Karpas-422 (cell line): Measurements from ENCODE around the gene DENND2A. TPM values are rescaled to one million over a fixed set of nuclear protein-coding genes. Genes with fewer than 3 reads are reported as not detected.
A peak's percentile ranks its signal among the peaks of the same experiment; 100 is the strongest.
"Not testable (repeated sequence)": the region's sequence is repeated elsewhere in the genome, so short reads cannot be mapped to it uniquely, and the experiment has no call there.

ENCODE experiments used
- DNase-seq: peaks from one replicate; pipeline ENCODE4 v3.0.0-alpha.2; 2015
- H2AFZ ChIP-seq: fragments of 200-600 bp; sonication (generic); 2 replicates; pipeline ENCODE4 v1.6.1; 2014; ENCODE audit warnings: antibody characterized with exemption, low read length, mixed read lengths
- H3K27ac ChIP-seq: fragments of 200-600 bp; sonication (generic); 2 replicates; pipeline ENCODE4 v1.5.1; 2014; ENCODE audit warnings: mild to moderate bottlenecking, low read length, moderate library complexity
- H3K27me3 ChIP-seq: fragments of 200-600 bp; sonication (generic); 2 replicates; pipeline ENCODE4 v1.6.1; 2014; ENCODE audit warnings: low read length, mixed read lengths
- H3K36me3 ChIP-seq: fragments of 200-600 bp; sonication (generic); 2 replicates; pipeline ENCODE4 v1.6.1; 2014; ENCODE audit warnings: low read length, mixed read lengths; ENCODE audit not compliant: insufficient read depth
- H3K4me1 ChIP-seq: fragments of 200-600 bp; sonication (generic); 2 replicates; pipeline ENCODE4 v1.6.1; 2014; ENCODE audit warnings: mild to moderate bottlenecking, low read length, mixed read lengths
- H3K4me2 ChIP-seq: fragments of 200-600 bp; sonication (generic); 2 replicates; pipeline ENCODE4 v1.6.1; 2014; ENCODE audit warnings: low read length, low read depth, mild to moderate bottlenecking; ENCODE audit not compliant: poor library complexity, severe bottlenecking
- H3K4me3 ChIP-seq: fragments of 200-600 bp; sonication (generic); 2 replicates; pipeline ENCODE4 v1.5.1; 2014; ENCODE audit warnings: mild to moderate bottlenecking, antibody characterized with exemption, low read length, mixed read lengths
- H3K79me2 ChIP-seq: fragments of 200-600 bp; sonication (generic); 2 replicates; pipeline ENCODE4 v1.6.1; 2014; ENCODE audit warnings: mild to moderate bottlenecking, low read length, mixed read lengths
- H3K9ac ChIP-seq: fragments of 200-600 bp; sonication (generic); 2 replicates; pipeline ENCODE4 v1.6.0; 2014; ENCODE audit warnings: low read length
- H3K9me2 ChIP-seq: fragments of 200-600 bp; sonication (generic), shearing (Covaris generic); replicated peaks from 2 replicates; pipeline ENCODE4 v1.6.0; 2014; ENCODE audit warnings: mild to moderate bottlenecking, low read length, moderate library complexity; ENCODE audit not compliant: insufficient read depth
- H3K9me3 ChIP-seq: fragments of 300-700, 200-600 bp; sonication (generic); 2 replicates; pipeline ENCODE4 v1.6.1; 2014; ENCODE audit warnings: low read length, mixed read lengths
- H4K20me1 ChIP-seq: fragments of 200-600 bp; sonication (generic); 2 replicates; pipeline ENCODE4 v1.6.1; 2014; ENCODE audit warnings: mild to moderate bottlenecking, antibody characterized with exemption, low read length, low read depth; ENCODE audit not compliant: insufficient read depth
- total RNA-seq: library from RNA; depleted of rRNA; stranded (reverse); fragments of >200 nt; shearing (Covaris generic); gene quantifications from 2 replicates; pipeline ENCODE4 v1.2.3, GENCODE V29; 2014; ENCODE audit warnings: low replicate concordance

DENND2A gene
- total RNA-seq, 1 experiment from 2014 or later: not detected

- H3K4me3 ChIP-seq, DNase-seq, H2AFZ ChIP-seq, H3K9me3 ChIP-seq, H3K4me1 ChIP-seq, H3K4me2 ChIP-seq, H4K20me1 ChIP-seq, H3K9ac ChIP-seq, H3K9me2 ChIP-seq, H3K36me3 ChIP-seq, H3K27me3 ChIP-seq, H3K79me2 ChIP-seq, H3K27ac ChIP-seq: not testable (repeated sequence)
Measured at GRCh38 chr7:140625192-140625558, 15.4 kb downstream of the DENND2A start.

- H3K9me2 ChIP-seq: no peaks in the 10 kb centered on the region
- H3K4me3 ChIP-seq: no peak overlapping the region
- H2AFZ ChIP-seq: no peak overlapping the region
- no peak overlapping the region for H3K27ac ChIP-seq
- DNase-seq: no peak
- no peaks in the 10 kb centered on the region for H3K79me2 ChIP-seq
- no peaks in the 10 kb centered on the region for H4K20me1 ChIP-seq
- H3K9ac ChIP-seq: no peak overlapping the region
- H3K9me3 ChIP-seq: no peaks in the 10 kb centered on the region
- no peaks in the 10 kb centered on the region for H3K27me3 ChIP-seq
- H3K4me1 ChIP-seq: peaks cover 5% of the 10 kb centered on the region
- H3K36me3 ChIP-seq: no peaks in the 10 kb centered on the region
- no peak overlapping the region for H3K4me2 ChIP-seq
Measured at GRCh38 chr7:140624392-140625191, 16.0 kb downstream of the DENND2A start.

- Histone ChIP-seq H3K36me3 (no peaks in the 10 kb centered on the region), H3K4me2 (no peak overlapping the region)
Measured at GRCh38 chr7:140623980-140624379, 16.6 kb downstream of the DENND2A start.

GRCh38 chr7:140621401-140622021 lies 19.1 kb downstream of the DENND2A start:
- Histone ChIP-seq H3K4me1 (peaks cover 5% of the 10 kb centered on the region), H2AFZ (no peak overlapping the region), H4K20me1 (no peaks in the 10 kb centered on the region), H3K36me3 (no peaks in the 10 kb centered on the region), H3K9me2 (no peaks in the 10 kb centered on the region), H3K27me3 (no peaks in the 10 kb centered on the region), H3K9me3 (no peaks in the 10 kb centered on the region), H3K4me3 (no peak overlapping the region), H3K9ac (no peak overlapping the region), H3K79me2 (no peaks in the 10 kb centered on the region), H3K4me2 (peak overlapping the region; percentile 7), H3K27ac (no peak overlapping the region)
- peak; percentile 45 for DNase-seq

More at GRCh38 chr7:140623980-140624379, 16.6 kb downstream of the DENND2A start:
- H3K9me3 ChIP-seq: no peaks in the 10 kb centered on the region
- H3K4me1 ChIP-seq: peaks cover 5% of the 10 kb centered on the region
- H2AFZ ChIP-seq: no peak overlapping the region
- no peak for DNase-seq
- no peak overlapping the region for H3K27ac ChIP-seq
- H4K20me1 ChIP-seq: no peaks in the 10 kb centered on the region
- H3K79me2 ChIP-seq: no peaks in the 10 kb centered on the region
- H3K4me3 ChIP-seq: no peak overlapping the region
- no peaks in the 10 kb centered on the region for H3K9me2 ChIP-seq
- H3K27me3 ChIP-seq: no peaks in the 10 kb centered on the region
- no peak overlapping the region for H3K9ac ChIP-seq

- H3K36me3 ChIP-seq, H4K20me1 ChIP-seq, H3K27me3 ChIP-seq, H3K27ac ChIP-seq, DNase-seq, H3K79me2 ChIP-seq, H3K9me3 ChIP-seq, H3K4me2 ChIP-seq, H3K4me3 ChIP-seq, H3K4me1 ChIP-seq, H3K9me2 ChIP-seq, H2AFZ ChIP-seq, H3K9ac ChIP-seq: not testable (repeated sequence)
Measured at GRCh38 chr7:140619915-140620510, 20.6 kb downstream of the DENND2A start.

- H3K79me2 ChIP-seq: no peaks in the 10 kb centered on the region
- H3K9me3 ChIP-seq: no peaks in the 10 kb centered on the region
- H3K27me3 ChIP-seq: no peaks in the 10 kb centered on the region
- H3K4me1 ChIP-seq: peaks cover 5% of the 10 kb centered on the region
- no peaks in the 10 kb centered on the region for H4K20me1 ChIP-seq
- no peak overlapping the region for H3K4me2 ChIP-seq
- no peak overlapping the region for H3K27ac ChIP-seq
- DNase-seq: no peak
- H3K9ac ChIP-seq: no peak overlapping the region
- H3K4me3 ChIP-seq: no peak overlapping the region
- H2AFZ ChIP-seq: no peak overlapping the region
- no peaks in the 10 kb centered on the region for H3K36me3 ChIP-seq
- H3K9me2 ChIP-seq: no peaks in the 10 kb centered on the region
Measured at GRCh38 chr7:140619176-140619575, 21.4 kb downstream of the DENND2A start.

- no peak for DNase-seq
- H3K79me2 ChIP-seq: no peaks in the 10 kb centered on the region
- no peaks in the 10 kb centered on the region for H3K27me3 ChIP-seq
- H3K36me3 ChIP-seq: no peaks in the 10 kb centered on the region
- H2AFZ ChIP-seq: no peak overlapping the region
- H3K27ac ChIP-seq: no peak overlapping the region
- peaks cover 5% of the 10 kb centered on the region for H3K4me1 ChIP-seq
- no peak overlapping the region for H3K9ac ChIP-seq
- H4K20me1 ChIP-seq: no peaks in the 10 kb centered on the region
- no peaks in the 10 kb centered on the region for H3K9me2 ChIP-seq
- H3K9me3 ChIP-seq: no peaks in the 10 kb centered on the region
- no peak overlapping the region for H3K4me2 ChIP-seq
- H3K4me3 ChIP-seq: no peak overlapping the region
Measured at GRCh38 chr7:140618306-140618705, 22.3 kb downstream of the DENND2A start.

GRCh38 chr7:140617081-140617480 lies 23.5 kb downstream of the DENND2A start:
- Histone ChIP-seq H3K4me2 (no peak overlapping the region), H3K4me3 (no peak overlapping the region), H3K79me2 (no peaks in the 10 kb centered on the region), H3K36me3 (no peaks in the 10 kb centered on the region), H4K20me1 (no peaks in the 10 kb centered on the region), H3K9ac (no peak overlapping the region), H3K27ac (no peak overlapping the region), H2AFZ (no peak overlapping the region), H3K27me3 (no peaks in the 10 kb centered on the region), H3K9me2 (no peaks in the 10 kb centered on the region), H3K9me3 (no peaks in the 10 kb centered on the region), H3K4me1 (peaks cover 5% of the 10 kb centered on the region)
- DNase-seq: no peak
